Activated naive CD4-positive, alpha-beta T cell treated with anti-CD3 and anti-CD28 coated beads, Interleukin-2, amount 50 U/mL, for 16 hours (primary cell): ENCODE results near the gene CDK17.
"Not testable (repeated sequence)": the region's sequence is repeated elsewhere in the genome, so short reads cannot be mapped to it uniquely, and the experiment has no call there.

Source experiments
- DNase-seq: peaks from one replicate; pipeline ENCODE4 v3.0.0-alpha.2; 2020

CDK17 gene

DNA sequence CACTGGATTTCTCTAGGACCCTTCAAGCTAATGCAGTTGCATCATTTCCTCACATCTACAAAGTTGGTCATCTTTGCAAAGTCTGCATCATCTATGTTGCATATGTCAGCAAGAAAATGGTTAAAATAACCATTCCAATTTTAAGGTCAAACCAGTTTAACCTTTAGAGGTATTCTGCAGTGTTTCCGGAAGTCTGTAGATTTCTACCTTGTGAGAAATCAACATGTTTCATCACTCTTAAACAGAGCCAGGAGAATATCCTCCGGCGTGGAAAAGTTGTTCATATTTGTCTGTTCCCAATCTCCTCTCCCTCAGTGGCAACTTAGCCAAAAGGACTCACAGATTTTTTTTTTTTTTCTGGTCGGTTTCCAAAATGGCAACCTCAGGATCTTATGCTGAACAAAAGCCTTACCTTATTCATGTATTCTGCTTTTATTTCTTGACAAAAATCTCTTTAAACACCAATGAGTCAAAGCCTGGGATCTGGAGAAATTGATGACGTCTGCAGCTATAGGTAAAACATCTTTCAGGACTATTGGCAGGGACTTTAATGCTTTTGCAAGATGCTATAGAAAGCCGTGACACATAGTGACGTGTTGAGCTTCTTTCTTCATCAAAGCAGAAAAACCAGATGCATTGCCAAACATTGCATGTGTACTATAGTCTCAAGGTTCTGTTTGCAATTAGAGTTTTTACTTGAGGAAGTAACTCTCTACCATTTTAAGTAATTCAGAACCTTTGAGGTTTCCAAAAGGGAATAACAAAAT lies 16.0 kb upstream of the CDK17 start:
- no peak for DNase-seq

DNA sequence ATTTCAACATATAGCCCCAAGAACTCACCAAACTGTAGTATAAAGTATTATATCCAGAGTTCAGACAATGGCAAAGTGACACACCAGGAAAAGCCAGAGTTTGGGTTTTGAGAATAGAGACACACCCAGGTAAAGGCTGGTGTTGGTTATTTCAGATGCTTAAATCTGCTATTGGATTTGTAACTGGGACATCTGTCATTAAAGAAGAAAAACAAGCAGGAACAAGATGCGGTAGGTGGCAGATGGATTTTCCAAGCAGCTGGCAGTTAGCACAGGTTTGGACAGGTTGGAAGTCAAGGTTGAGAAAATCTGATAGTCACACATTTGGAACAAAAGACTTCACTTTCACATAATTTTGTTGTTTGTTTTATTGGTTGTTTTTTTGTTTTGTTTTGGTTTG lies 14.4 kb upstream of the CDK17 start:
- DNase-seq, result no peak

- no peak for DNase-seq
Observed at GRCh38 chr12:96412431-96412830, 12.2 kb upstream of the CDK17 start.

DNA sequence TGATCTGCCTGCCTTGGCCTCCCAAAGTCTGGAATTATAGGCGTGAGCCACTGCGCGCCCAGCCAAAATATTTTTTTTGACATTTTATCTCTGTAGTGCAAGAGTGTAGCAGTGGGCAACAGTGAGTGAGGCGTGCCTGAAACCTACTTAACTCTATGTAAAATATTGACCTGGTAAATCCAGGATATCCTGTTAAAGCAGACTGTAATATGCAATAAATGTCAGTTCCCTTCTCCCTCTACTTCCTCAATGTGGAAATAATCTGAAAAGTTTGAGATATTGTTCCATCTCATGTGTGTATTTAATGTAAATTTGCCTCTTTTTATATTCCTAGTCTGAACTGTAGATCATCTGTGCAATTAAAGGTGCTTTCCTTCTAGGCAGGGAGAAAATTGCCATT lies 9.5 kb upstream of the CDK17 start:
- DNase-seq, result no peak

GRCh38 chr12:96408993-96409392 lies 8.8 kb upstream of the CDK17 start:
- DNase-seq, result no peak

GRCh38 chr12:96407429-96408097 lies 7.3 kb upstream of the CDK17 start:
- DNase-seq, result not testable (repeated sequence)

GRCh38 chr12:96404696-96405095 lies 4.5 kb upstream of the CDK17 start:
- DNase-seq, result no peak

DNA sequence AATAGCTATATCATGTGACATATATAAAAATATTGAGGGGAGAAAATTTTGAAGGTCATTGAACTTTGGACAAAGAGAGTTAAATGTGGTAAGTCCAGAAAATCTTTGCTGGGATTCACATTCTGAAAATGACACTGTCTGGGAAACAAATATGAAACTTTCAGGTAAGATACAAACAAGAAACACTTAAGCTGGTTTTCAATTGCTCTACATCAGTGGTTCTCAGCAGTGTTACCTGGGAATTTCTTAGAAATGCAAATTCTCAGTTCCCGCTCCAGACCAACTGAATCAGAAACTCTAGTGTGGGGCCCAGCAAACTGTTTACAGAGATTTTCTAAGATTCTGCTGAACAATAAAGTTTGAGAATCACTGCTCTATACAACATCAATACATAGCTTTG lies 3.6 kb upstream of the CDK17 start:
- DNase-seq, result no peak

DNA sequence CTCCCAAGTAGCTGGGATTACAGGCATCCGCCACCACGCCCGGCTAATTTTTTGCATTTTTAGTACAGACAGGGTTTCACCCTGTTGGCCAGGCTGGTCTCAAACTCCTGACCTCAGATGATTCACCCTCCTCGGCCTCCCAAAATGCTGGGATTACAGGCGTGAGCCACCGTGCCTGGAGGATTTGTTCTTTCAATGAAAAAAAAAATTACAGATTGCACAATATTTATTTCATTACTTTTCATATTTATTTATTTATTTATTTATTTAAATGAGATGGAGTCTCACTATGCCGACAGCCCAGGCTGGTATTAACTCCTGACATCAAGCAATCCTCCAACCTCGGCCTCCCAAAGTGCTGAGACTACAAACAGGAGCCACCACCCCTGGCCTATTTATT lies 2.3 kb upstream of the CDK17 start:
- DNase-seq, result not testable (repeated sequence)

GRCh38 chr12:96402061-96402460 lies 1.8 kb upstream of the CDK17 start:
- no peak for DNase-seq

DNA sequence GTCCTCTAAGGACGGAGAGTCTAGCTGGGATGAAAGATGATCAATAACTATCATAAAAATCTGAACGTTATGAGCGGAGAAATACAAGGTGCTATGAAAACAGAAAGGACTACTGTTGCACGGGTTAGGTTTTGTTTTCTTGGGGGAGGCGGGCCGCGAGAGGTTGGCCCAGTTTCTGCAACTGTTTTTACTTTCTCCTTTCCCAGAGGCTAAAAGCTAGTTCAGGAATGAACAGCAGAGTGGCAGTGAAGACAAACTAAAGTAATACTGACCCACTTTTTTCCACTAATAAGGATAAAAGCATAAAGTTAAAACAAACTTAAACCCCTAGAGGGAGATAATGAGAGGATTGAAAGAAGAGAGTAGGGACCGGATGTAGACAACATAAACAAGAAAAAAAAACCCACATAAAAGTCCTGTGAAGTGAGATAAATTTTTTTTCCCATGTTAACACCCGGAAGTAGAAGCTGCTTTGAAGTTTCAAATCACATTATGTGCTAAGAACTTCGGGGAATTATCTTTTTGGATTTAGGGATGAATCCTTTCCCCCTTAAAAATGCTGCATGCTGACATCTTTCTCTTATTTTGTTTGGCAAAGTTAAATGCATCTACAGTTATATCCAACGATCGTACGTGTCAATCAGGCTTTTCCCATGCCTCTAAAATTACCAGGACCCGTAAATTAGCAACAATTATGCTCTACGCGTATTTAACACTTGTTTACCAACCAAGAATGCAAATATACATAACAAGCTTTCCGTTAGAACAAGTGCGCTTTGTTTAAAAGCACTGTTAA lies 1.0 kb upstream of the CDK17 start:
- peak; percentile 29 for DNase-seq

- no peak for DNase-seq
Observed at GRCh38 chr12:96400631-96401075, 414 bp upstream of the CDK17 start.

DNA sequence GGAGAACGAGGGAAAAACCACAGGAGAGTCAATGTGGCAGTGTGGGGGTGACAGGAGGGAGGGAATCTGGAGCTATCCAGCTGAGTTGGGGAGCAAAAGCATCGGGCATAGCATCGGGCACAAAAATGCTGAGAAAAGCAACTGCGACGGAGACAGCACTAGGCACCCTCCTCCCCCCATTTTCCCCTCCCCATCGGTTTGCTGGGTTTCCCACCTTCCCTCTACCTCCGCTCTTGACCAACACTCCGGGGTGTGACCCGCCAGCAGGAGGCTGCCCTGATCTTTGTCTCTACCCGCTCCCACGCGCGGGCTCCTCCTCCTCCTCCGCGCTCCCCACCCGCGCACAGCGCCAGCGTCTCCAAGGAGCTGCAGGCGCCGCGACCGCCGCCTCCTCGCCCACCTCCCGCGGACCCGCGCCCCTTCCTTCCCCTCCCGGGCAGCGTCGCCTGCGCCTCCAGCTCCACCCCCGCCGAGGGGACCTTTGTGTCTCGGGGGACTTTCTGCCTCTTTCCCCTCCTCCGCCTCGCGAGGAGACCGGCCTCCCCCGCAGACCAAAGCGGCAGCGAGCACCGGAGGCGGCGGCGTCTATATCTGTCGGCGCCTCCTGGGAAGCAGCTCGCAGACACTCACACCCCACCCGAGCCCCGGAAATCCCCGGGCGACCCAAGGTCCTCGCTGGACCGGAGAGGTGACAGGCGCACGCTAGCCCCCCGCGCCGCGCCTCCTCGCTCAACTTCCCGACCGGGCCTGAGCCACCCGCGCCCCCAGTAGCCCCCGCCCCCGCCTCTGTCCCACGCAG lies 920 bp downstream of the CDK17 start:
- peak; percentile 72 for DNase-seq

- DNase-seq, result no peak
Observed at GRCh38 chr12:96398424-96399119, 1.7 kb downstream of the CDK17 start.

- DNase-seq, result no peak
Observed at GRCh38 chr12:96397756-96398423, 2.3 kb downstream of the CDK17 start.

DNA sequence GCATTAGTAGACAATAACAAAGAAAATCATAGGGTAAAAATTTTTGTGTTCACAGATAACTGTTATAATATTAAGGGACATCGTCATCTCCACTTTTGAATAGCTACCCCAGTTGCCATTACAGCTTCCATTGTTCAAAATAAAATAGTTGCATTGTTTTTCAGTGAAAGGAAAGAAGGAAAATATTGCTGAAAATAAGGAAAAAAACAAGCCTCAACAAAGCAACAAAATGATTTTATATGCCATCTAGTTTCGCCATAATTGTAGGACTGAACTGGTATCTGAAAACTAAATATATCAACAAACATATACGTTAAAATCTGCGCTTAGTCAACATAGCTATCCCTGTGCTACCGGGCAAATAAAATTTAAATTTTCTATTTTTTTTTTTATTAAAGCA lies 3.3 kb downstream of the CDK17 start:
- no peak for DNase-seq

GRCh38 chr12:96396209-96396608 lies 4.0 kb downstream of the CDK17 start:
- no peak for DNase-seq

DNA sequence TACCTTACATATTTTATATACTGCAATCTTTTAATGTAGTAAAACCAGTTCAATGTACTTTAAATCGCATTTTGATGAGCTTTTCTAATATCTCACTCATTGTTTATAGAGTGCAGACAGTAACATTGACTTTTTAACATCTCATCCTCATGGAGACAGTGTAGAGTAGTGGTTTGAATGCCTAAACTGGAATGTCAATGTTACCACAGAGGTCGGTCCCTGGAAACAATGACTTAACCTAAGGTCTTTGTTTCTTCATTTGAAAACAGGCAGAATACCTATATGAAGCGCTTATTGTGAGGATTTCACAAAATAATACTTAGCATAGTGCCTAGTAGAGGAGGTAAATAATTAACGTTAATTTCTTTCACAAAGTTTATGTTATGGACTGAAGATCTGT lies 5.0 kb downstream of the CDK17 start:
- no peak for DNase-seq

DNA sequence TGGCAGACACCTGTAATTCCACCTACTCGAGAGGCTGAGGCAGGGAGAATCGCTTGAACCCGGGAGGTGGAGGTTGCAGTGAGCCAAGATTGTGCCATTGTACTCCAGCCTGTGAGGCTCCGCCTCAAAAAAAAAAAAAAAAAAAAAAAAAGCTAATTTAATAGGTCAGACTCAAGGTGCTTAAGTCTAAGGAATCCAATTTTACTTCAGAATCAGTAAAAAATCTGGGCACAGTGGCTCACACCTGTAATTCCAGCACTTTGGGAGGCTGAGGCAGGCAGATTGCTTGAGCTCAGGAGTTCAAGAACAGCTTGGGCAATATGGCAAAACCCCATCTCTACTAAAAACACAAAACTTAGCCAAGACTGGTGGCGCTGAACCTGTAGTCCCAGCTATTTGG lies 7.0 kb downstream of the CDK17 start:
- DNase-seq, result not testable (repeated sequence)

DNA sequence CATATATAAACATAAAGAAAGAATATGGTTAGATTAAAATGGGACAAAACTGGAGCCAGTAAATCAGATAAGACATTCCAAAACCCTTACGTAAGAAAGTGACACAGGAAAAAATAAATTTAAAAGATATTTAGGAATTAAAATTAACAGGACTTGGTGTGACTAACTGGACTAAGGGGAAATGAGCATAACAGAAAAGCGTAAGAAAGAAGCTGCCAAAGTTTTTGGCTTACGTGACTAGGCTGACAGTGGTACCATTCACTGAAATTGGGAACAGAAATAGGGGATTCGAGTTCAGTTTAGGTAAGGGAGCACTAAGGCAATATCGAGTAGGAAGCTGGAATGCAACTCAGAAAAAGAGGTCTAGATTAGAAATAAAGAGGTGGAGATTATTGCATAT lies 7.8 kb downstream of the CDK17 start:
- DNase-seq, result no peak

- DNase-seq, result no peak
Observed at GRCh38 chr12:96387981-96388380, 12.3 kb downstream of the CDK17 start.

DNA sequence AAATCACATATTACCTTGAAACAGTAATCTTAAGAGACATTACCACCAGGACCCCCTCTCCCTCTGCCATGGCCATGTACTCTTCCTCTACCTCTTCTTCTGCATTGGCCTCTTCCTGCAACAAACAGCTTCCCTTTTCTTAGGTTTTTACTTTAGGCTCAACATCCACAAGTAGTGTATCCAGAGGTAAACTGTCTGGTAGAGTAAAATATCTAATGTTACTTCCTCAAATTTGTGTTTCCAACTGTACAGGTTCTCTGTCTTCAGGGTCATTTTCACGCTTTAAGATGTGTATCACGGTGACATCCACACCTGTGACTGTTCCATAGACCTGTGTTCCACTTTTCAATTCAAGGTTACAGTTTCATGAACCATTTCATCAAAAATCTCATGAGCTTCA lies 13.4 kb downstream of the CDK17 start:
- no peak for DNase-seq
